ENCODE results near the gene GIGYF1.
"Not testable (repeated sequence)": the region's sequence is repeated elsewhere in the genome, so short reads cannot be mapped to it uniquely, and the experiment has no call there.

The GIGYF1 gene

GRCh38 chr7:100708395-100708794, 14.3 kb upstream of the GIGYF1 start:
- no peak for DNase-seq

GRCh38 chr7:100706672-100707311, 12.7 kb upstream of the GIGYF1 start:
- DNase-seq: peak; percentile 60

- DNase-seq: peak; percentile 100
Observed at GRCh38 chr7:100705753-100706671, 12.0 kb upstream of the GIGYF1 start, which contains the start of gene POP7. TSS of gene POP7 (plus strand) at chr7:100706121. CDS start at chr7:100706831, 710 bp downstream.

GRCh38 chr7:100705320-100705752, 11.3 kb upstream of the GIGYF1 start:
- DNase-seq: peak; percentile 83

GRCh38 chr7:100701089-100701488, 7.0 kb upstream of the GIGYF1 start:
- not testable (repeated sequence) for DNase-seq

- no peak for DNase-seq
Observed at GRCh38 chr7:100699018-100699417, 5.0 kb upstream of the GIGYF1 start.

- no peak for DNase-seq
Observed at GRCh38 chr7:100696123-100696521, 2.1 kb upstream of the GIGYF1 start.

GRCh38 chr7:100693312-100694097, 545 bp downstream of the GIGYF1 start:
- peak; percentile 74 for DNase-seq

- no peak for DNase-seq
Observed at GRCh38 chr7:100692578-100692961, 1.5 kb downstream of the GIGYF1 start.

- peak; percentile 89 for DNase-seq
Observed at GRCh38 chr7:100691676-100692577, 2.1 kb downstream of the GIGYF1 start.

GRCh38 chr7:100689230-100690135, 4.6 kb downstream of the GIGYF1 start:
- DNase-seq: no peak

- no peak for DNase-seq
Observed at GRCh38 chr7:100688326-100688860, 5.7 kb downstream of the GIGYF1 start.

GRCh38 chr7:100687751-100688300, 6.2 kb downstream of the GIGYF1 start:
- no peak for DNase-seq

- DNase-seq: no peak
Observed at GRCh38 chr7:100687261-100687660, 6.8 kb downstream of the GIGYF1 start.

- no peak for DNase-seq
Observed at GRCh38 chr7:100686822-100687211, 7.2 kb downstream of the GIGYF1 start.

GRCh38 chr7:100686201-100686821, 7.7 kb downstream of the GIGYF1 start:
- no peak for DNase-seq

- no peak for DNase-seq
Observed at GRCh38 chr7:100685631-100686145, 8.4 kb downstream of the GIGYF1 start.

GRCh38 chr7:100685049-100685605, 8.9 kb downstream of the GIGYF1 start:
- no peak for DNase-seq

- no peak for DNase-seq
Observed at GRCh38 chr7:100684534-100685042, 9.5 kb downstream of the GIGYF1 start.
